ENCODE measurements around the gene APPL2.

DNA sequence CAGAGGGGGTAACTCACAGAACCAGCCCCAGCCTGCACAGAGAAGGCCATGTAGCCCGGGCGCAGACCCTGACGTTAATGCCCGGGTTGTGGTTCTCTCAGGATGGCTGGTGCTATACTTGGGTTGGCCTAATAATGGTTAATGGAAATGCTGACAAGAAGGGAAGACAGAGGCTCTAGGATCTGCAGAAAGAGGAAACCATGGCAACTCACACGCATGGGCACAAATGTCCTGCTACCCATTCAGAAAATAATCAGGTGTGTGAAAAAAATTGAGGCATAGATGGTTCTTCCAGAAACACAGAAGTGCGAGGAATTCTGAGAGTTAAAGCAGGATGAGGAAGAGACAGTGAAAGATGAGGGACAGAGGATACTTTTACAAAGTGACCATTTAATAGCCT, 33.8 kb downstream of the APPL2 start:
- TF ChIP-seq, protein P1, sequence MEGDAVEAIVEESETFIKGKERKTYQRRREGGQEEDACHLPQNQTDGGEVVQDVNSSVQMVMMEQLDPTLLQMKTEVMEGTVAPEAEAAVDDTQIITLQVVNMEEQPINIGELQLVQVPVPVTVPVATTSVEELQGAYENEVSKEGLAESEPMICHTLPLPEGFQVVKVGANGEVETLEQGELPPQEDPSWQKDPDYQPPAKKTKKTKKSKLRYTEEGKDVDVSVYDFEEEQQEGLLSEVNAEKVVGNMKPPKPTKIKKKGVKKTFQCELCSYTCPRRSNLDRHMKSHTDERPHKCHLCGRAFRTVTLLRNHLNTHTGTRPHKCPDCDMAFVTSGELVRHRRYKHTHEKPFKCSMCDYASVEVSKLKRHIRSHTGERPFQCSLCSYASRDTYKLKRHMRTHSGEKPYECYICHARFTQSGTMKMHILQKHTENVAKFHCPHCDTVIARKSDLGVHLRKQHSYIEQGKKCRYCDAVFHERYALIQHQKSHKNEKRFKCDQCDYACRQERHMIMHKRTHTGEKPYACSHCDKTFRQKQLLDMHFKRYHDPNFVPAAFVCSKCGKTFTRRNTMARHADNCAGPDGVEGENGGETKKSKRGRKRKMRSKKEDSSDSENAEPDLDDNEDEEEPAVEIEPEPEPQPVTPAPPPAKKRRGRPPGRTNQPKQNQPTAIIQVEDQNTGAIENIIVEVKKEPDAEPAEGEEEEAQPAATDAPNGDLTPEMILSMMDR (IDR thresholded peaks at IDR 0.05): no peak
- no peak for TF ChIP-seq POLR2A (IDR thresholded peaks at IDR 0.05)

Data from testis (tissue), 2 donors.